GM18499 (cell line): ENCODE results near the gene PIK3CD.
"Not testable (repeated sequence)": the region's sequence is repeated elsewhere in the genome, so short reads cannot be mapped to it uniquely, and the experiment has no call there.

Source experiments
- ATAC-seq: cut with Tn5 transposase; IDR thresholded peaks from one replicate; pipeline ENCODE4 v1.9.1; 2021; ENCODE audit warnings: moderate number of reproducible peaks; ENCODE audit not compliant: insufficient read depth, unreplicated experiment

PIK3CD gene

GRCh38 chr1:9761855-9762254 is 110.3 kb downstream of the PIK3CD start:
- no peak for ATAC-seq

DNA sequence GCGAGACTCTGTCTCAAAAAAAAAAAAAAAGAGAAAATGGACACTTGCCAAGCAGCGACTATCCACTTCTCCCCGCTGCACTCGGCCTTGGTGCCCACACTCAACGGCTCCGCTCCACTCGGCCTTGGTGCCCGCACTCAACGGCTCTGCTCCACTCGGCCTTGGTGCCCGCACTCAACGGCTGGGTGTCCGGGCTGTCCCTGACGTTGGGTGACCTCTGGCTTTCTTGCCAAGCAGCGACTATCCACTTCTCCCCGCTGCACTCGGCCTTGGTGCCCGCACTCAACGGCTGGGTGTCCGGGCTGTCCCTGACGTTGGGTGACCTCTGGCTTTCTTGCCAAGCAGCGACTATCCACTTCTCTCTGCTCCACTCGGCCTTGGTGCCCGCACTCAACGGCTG is 110.9 kb downstream of the PIK3CD start:
- not testable (repeated sequence) for ATAC-seq

- no peak for ATAC-seq
Observed at GRCh38 chr1:9763914-9764313, 112.4 kb downstream of the PIK3CD start.

DNA sequence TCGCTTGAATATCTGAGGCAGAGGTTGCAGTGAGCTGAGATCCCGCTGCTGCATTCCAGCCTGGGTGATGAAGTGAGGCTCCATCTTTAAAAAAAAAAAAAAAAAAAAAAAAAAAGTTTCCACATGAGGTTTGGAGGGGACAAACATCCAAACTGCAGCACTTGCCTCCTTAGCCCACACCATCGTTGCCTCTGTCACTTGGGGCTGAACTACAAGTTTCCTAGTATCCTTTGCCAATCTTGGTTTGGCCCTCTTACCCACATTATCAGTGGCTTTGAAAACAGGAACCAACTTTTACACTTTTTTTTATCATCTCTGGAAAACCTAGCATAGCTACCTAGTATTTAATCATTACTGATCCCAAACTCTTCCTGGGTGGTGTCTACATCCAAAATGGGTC is 113.0 kb downstream of the PIK3CD start:
- no peak for ATAC-seq

DNA sequence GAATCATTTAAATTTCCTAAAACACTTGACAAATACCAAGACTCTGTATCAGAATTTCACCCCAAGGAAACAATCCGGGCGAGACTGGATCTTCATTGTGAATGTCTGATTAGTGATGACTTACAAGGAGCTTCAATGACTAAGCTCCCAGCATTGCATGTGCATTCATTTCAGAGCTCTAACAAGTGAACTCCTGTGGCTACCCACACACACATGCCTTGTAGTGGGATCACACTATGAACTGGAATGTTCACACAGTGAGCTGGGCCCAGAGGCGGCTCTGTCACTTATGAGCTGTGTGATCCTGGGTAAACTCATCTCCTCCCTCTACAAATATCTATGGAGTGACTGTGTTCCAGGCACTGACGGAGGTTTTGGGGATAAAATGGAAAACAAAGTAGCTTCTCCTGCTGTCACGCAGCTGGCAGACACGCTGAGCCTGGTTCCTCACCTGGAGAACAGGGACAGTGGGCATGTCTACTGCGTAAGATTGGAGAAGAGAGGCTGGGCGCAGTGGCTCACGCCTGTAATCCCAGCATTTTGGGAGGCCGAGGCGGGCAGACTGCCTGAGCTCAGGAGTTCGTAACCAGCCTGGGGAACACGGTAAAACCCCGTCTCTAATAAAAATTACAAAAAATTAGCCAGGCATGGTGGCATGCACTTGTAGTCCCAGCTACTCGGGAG is 115.4 kb downstream of the PIK3CD start:
- ATAC-seq, result no peak

DNA sequence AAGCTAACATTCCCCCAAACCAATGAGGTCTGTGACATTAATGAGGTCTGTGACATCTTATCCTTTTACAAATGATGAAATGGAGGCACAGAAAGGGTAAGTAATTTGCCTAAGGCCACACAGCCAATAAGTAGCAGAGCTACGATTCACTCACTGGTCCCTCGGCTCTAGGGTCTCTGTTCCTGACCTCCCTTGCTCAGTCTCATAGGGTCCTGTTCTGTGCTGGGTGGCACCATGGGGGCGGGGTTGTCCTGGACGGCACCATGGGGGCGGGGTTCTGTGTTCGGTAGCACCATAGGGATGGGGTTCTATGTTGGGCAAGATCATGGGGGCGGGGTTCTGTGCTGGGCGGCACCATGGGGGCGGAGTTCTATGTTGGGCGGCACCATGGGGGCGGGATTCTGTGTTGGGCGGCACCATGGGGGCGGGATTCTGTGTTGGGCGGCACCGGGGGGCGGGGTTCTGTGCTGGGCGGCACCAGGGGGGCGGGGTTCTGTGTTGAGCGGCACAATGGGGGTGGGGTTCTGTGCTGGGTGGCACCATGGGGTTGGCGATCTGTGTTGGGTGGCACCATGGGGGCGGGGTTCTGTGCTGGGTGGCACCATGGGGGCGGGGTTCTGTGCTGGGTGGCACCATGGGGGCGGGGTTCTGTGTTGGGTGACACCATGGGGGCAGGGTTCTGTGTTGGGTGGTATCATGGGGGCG is 116.6 kb downstream of the PIK3CD start:
- ATAC-seq, result no peak

DNA sequence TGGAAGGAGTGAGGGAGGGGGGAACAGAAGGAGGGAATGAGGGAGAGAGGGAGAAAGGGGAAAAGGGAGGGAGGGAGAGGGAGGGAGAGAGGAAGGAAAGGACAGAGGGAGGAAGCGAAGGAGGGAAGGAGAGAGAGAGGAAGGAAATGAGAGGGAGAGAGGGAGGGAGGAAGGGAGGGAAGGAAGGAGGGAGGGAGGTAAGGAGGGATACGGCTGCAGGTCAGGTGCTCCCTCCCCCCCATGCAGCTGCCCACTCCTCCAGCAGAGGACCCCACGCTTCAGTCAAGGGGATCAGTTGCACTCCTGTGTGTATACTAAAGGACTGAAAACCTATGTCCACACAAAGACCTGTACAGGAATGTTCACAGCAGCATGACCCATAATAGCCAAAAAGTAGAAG is 117.5 kb downstream of the PIK3CD start:
- no peak for ATAC-seq

- ATAC-seq, result no peak
Observed at GRCh38 chr1:9770298-9770697, 118.8 kb downstream of the PIK3CD start.

GRCh38 chr1:9774712-9775679 is 123.5 kb downstream of the PIK3CD start:
- ATAC-seq, result no peak

DNA sequence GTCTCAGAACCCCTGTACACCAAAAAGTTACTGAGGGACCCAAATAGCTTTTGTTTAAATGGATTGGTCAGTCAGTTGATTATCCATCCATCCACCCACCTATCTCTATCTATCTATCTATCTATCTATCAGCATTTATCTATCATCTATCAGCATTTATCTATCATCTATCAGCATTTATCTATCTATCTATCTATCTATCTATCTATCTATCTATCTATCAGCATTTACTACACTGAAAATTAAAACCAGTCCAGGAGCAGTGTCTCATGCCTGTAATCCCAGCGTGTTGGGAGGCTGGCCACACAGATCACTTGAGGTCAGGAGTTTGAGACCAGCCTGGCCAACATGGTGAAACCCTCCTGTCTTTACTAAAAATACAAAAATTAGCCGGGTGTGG is 125.2 kb downstream of the PIK3CD start:
- ATAC-seq, result no peak
